Fibroblast of skin of left biceps (primary cell): ENCODE data around the gene HIVEP3.

Experiments used
- DNase-seq, 2 experiments: peaks; one replicate each; pipeline ENCODE4 v3.0.0-alpha.2; 2013; ENCODE audit warnings: low read depth in 2 of 2

The HIVEP3 gene

DNA sequence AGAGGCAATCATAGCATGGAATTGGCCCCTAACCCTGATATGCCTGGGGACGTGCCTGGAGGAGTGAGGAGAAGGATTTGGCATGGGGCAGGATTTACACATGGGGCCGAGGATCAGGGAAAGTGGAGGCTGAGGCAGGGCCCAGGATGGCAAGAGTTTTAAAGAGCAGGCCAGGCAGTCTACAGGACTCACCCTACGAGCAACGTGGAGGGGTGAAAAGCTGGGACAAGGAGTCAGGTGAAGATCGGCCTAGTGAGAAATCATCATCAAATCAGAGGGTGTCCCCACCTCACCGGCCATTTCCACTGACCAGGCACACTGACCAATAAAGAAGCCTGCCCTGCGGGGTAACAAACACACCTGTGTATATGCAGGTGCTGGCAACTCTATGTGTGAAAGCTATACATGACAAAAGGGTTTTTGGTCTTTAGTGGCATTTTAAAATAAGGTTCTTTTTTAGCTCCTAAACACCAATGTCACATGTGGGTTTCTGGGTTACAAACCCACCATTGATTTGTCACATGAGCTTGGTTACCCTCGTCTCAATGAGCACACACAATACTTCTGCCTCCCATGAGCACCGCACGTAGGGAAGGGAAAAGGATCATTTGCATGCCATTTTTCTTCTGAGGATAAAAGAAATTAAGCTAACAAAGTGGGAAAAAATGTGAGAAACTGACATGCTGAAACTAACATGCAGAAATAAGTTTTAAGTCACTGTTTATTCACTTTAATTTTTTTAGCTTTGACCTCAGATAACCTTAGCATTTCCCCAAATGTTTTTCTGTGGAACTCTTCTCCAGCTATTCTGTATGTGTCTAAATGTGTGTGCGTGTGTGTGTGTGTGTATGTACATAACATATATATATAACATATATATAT, 266.1 kb downstream of the HIVEP3 start:
- DNase-seq = no peak

DNA sequence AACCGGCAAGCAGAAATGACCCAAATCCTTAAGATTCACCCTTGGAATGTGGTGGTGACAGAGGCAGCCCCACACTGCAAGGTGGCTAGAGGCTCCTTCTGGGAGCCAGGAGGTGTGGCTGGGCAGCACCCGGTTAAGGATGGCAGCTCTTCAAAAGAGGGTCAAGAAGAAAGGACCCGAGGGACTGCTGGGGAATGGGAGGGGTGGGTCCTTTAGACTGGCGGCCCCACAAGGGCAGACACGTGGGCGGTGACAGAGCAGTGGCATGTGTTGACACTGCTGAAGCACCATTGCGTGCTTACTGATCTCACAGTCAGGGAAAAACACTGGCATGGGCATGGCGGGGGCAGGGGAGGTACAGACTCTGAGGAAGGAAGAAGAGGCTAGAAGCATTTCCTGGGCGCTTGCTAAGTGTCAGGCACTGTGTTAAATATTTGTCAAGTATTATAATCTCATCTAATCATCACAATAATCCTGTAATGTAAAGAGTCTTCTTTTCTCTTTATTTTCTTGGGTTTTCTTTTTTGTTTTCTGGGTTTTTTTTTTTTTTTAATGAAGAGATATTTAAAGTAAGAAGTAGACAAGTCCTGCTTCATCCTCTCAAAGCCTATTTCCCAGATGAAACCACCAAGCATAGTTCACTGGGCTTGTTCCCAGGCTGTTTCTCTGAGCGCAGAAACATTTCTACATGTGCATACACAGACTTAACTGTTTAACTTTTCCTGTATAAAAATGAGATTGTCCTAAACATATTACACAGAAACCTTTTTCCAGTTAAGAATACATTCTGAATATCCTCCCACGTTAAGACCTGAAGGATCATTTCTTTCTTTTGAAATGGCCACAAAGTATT, 268.5 kb downstream of the HIVEP3 start:
- DNase-seq = no peak

DNA sequence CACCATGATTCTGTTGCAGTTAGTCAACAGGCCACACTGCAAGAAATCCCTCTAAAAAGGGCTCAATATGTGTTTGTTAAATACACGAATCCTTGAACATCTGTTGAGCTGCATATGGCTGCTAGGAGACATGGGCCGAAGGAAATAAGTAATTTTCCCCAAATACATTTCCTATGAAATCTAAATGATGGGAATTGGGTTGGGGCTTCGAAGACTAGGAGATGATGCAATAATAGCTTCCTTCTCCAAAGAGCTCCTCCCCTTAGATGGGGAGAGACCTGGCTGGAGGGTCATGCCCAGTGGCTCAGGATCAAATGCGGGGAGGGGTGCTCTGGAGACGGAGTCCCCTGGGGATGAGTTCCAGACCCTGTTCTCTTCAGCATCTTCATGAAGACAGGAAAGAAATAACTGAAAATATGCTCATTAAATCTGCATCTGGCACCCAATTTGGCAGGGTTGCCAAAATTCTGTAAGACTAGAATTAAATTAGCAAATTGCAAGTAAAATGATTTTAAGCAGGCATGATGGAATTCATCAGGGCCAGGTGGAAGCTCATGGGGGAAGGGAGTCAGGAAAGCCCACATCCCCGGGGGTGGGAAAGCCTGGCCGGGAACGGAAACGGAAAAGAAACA, 269.2 kb downstream of the HIVEP3 start:
- DNase-seq = no peak

DNA sequence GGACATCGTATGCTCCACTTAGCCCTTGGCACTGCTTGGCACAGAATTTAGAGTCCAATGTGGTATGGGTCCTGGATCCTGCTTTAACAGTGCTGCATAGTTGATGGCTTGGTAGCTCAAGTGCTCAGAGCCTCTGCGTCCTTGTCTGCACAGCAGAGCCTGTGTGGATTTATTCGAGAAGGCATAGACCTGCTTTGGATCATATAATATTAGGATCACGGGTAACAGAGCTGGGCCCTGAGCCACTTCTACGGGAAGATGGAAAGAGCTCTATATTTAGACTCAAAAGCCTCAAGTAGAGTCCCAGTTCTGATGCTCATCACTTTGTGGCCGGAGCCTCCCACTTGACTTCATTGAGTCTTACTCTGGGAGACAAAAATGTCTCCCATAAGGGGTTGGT, 269.9 kb downstream of the HIVEP3 start:
- DNase-seq = no peak

DNA sequence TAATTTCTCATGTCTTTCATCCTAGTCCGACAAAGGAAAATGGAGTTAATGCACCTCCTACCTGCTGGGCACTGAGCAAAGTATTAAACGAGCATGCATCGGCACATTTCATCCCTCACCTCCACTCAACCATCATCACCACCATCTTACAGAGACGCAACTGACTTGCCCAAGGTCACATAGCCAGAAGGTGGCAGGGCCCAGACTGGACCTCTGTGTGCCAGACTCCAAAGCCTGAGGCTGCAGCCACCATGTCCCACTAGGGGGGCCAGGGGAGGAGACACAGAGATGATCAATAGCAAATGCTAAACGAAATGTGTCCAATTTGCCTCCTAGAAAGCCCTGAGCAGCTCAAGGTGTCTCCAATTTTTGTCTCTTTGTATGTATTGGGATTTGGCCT, 270.5 kb downstream of the HIVEP3 start:
- no peak for DNase-seq

DNA sequence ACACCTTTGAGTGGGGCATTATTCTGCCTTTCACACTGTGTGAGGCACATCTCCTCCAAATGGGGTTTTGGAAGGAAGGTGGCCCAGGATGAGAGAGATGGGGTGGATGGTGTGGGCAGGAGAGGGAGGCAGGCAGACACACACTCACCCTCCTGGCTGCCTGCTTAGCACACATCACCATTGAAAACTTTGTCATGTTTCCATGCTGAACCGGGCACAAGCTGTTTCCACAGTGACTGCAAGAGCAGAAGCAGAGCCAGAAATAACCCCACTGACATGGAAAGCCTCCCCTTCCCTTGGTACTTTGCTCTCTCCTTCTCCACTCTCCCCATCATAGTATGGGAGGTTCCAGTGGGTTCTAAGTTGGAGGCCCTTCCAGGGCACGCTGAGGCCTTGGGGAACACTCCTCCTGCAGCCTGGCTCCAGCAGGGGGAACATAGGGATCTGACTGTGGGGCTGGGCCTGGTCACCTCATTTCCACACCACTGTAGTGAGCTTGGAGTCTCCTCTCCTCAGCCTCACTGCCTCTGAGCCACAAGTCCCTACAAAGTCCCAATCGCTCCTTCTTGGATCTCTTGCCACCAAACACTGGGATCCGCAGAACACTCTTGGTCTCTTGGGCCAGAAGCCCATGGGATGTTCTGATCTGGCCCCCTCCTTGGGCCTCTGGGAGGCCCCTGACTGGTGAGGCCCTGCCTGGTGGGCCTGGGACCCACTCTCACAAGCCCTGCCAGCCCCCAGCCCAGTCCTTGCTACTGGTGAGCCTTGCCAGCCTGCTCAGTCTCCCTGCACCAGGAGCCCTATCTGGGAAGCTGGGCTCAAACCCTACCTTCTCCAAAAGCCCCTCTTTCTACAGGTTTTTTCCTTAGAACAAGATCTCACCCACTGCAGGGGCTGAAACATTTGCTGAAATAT, 271.2 kb downstream of the HIVEP3 start:
- no peak for DNase-seq

DNA sequence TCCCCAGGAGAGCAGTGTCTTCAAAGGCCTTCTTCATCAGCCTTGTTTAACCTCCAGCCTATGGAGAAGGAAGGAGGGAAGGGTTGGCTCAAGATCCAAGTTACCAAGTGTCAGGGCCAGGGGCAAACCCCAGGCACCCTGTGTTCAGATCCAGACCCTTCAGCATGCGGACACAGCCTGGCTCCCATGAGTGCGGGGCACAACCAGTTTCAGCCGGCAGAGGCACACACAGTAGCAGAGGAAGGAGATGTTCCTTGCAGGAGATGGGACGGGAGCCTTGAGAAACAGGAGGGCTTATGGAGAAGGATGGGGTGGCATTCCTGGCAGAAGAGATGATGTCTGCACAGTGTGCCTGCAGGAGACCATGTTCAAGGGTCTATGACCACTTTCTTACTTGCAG, 272.5 kb downstream of the HIVEP3 start:
- no peak for DNase-seq

DNA sequence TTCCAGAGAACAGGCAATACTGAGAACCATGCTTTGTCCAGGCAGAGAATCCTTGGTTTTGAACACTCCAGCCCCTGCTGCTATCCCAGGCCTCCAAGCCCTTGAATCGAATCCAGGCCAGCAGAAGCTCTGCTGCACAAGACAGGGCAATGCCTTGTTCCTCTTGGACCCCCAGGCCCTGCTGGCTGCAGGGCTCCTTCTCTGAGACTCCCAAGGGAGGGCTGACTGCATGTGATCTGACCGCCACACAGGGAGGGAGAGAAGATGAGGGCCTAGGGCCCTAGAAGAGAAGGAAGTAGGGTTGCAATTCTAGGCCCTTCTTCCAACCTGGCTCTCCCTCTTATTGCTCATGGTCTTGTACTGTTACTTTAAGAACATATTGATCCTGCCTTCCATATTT, 273.7 kb downstream of the HIVEP3 start:
- DNase-seq = no peak

DNA sequence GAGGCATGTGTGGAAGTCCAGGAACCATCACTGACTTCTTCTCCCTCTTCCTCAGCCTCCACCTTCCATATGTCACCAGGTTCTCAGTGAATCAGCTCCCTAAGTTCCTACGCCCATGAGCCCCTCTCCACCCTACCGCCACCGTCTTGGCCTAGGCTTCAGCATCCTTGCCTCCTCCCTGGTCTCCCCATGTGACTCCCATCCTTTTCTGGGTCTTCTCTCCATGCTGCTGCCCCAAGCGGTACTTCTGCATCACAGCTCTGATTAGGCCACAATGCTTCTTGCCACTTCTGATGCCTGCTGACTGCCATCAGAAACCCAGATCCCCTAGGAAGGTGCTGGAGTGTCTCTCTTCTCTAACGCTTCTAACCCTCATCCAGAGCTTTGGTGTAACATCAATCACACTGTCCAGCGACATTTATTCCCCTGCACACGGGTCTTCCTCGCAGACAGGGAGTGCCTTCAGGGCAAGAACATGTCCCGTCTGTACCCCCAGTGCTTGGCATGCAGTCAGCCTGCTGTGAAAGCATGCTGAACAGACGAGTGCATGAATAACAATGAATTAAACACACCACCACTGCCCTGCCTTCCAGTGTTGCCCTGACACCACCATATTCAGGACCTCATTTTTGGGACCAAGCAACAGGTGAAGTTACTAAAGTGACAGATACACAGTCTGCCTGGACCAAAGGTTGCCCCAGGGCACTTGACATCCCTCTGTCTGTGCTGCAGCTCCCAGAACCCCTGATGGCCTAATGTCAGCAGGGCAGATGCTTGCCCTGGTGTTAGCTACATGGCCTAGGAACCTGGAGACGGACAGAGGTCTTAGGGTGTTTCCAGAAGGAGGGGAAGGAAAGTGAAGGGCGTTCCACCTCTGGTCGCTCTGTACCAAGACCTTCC, 275.6 kb downstream of the HIVEP3 start:
- no peak for DNase-seq

DNA sequence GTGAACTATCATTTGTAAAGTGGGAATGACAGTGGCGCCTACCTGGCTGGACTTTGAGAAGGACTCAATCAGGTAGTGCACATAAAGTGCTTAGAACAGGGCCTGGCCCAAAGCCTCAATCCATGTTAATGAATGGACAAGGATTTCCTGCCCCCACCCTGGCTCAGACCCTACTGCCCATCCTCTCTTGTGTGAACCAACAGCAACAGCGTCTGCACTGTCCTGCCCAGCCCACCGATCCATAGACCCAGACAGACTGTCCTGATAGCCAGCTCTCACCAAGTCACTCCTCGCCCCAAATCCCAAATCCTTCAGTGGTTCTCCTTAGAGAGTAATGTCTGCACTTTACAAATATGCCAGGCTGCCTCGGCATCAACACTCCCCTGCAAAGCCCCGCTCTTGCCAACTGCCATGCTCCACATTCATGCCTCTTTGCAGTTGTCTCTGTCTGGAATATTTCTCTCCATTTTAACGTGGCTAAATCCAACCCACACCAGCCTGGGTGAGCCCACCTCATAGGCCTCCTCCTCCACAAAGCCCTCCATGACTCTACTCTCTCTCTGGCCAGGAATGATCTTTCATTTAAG, 276.7 kb downstream of the HIVEP3 start:
- DNase-seq = no peak

DNA sequence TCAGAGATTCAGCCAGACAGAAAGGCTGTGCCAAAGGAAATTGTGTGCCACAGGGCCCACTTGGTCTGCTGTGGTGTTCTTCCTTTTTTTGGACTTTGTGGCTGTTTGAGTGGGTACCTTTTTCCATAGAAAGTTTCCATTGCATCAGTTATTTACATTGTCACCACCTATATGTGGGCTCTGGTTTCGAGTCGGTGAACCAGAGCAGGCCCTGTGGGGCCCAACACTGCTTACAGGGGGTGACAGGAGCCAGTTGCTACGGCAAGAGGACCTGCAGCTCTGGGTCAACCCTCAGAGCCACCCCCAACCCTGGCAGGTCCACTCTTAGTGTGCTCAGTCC, 277.3 kb downstream of the HIVEP3 start:
- no peak for DNase-seq

DNA sequence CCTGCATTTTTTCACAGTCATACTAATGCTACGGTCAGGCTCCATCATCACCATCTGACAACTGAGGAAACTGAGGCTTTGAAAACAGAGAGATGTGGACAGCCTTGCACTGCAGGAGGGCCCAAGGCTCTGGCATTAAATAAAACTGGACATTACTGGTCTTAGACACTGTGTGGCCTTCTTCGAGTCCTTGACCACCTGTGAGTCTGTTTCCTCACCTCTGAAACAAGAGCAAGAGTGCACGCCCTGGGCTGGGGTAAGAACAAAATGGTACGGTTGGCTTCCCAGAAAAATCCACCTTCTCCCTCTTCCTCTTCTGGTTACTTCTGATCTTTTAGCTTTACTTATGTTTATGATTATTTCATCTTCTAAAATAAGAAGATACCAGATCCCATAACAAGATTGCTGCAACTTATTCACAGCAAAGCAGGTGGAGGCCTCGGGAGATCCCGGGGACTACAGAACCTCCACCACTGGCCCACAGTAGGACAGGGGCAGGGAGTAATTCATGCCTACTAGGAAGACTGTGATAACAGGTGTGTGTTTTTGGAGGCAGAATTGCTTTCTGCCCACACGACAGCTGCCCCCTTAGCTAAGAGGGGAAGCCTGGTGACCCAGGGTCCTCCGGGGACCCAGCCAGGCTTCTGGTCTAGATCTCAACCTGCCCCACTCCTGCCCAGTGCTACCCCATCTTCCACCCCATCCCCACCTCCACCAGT, 277.8 kb downstream of the HIVEP3 start:
- DNase-seq = no peak

DNA sequence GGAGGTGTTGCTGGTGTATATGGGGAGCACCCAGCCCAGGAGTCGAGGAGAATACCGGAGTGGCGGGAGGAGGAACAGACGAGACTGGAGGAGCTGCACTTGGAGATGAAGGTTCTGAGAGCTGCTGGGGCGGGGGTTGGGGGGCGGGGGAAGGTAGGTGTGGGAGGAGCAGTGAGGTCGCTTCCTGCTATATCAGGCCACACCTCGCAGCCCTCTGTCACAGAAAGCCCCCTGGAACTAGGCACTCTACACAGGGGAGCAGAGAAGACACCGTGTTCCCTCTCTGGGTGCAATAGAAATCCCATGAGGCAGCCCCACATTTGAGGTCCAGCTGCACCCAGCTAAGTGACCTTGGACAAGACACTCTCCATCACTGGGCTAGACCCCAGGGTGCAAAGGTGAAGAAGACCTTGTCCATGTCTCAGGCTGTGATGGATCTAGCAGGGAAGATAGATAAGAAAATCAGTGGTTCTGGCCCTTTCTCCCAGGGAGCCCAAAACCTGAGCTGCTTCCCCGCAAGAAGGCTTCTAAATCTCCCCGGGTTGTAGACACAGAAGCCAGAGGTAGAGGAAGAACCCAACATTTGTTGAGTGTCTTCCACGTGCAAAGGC, 278.5 kb downstream of the HIVEP3 start:
- no peak for DNase-seq

DNA sequence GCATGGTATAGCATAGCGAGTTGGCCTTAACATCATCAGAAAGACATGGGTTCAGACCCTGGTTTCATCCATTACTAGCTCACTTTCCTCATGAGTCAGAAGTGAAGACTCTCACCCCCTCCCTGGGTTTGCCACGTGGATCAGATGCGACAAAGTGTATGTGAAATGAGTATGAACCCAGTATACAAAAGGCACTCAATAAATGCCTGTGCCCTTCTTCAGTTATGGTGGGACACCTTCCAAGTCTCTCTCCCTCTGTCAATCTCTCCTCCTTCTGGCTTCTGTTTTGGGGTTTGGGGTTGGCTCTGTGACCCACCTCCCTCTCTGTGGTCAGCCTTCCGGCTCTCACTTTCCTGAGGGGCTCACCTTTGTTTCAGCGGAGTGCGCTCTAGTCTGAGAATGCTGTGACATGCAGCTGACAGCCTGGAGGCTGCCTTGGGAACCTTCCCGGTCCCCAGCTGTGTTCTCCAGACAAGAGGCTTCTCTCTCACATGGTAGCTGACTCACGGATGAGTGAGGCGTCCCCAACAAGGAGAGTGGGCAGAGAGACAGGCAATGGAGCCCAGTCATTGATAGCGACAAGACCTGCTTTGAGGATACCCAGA, 279.3 kb downstream of the HIVEP3 start:
- DNase-seq = no peak

DNA sequence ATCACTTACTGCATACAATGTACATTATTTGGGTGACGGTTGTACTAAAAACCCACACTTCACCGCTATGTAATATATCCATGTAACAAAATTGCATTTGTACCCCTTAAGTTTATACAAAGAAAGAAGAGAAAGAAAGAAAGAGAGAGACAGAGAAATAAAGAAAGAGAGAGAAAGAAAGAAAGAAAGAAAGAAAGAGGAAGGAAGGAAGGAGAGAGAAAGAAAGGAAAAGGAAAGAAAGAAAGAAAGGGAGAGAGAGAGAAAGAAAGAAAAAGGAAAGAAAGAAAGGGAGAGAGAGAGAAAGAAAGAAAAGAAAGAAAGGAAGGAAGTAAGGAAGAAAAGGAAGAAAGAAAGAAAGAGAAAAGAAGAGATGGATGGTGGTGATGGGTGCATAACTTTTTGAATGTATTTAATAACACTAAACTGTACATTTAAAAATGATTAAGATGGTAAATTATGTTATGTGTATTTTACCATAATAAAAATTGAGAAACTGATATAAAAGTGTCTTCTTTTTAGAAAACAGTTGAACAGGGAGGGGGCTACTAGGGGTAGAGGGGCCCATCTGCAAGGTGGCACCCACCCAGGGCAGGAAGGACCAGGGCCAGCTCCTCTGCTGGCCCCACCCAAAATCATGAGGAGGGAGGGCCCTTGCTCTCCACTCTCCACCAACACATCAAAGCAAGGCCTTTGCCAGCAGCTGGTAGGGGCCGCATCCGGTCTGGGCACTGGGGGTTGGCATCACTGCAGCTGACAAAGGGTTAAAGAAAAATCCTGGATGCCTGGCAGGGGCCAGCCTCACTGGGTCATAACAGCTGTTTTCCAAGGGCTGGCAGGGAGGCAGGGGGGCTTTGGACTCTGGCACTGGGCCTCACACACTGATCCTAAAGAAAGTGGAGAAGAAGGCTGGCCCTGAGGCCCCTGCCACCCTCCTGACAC, 280.4 kb downstream of the HIVEP3 start:
- no peak for DNase-seq

DNA sequence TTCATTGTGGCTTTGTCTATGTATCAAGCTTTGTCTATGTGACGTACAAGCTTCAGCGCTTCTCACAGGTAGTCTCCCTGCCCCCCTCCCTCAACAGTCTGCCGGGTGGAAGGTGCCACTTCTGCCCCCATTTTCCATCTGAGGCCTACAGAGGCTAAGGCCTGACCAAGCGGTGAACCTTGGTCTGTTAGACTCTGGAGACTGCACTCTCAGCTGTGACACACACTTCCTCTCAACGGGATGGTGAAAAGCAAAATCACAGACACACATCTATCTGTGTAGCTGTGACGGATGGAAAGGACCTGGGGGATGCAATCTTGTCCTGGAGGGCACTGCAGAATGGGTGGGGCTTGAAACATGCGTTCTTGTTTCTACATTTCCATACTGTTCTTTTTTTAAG, 281.4 kb downstream of the HIVEP3 start:
- no peak for DNase-seq

DNA sequence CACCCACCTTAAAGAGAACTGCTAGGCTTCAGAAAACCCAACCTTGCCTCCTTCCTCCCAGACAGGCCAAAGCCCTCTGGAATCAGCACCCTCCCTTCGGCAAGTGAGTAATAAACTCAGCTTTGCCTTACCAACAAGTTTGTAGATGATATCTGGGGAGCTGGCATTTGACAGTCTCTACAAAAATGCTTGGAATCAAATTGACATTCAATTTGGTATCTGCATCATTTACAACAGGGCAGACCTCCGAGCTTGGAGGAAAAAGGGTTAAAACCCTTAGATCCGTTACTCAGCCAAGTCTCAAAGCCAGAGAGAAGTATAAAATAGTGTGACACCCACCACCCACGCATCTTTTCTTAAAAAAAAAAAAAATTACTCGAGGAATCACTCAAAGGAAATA, 285.0 kb downstream of the HIVEP3 start:
- DNase-seq = no peak
